HCT116 (cell line): ENCODE results near the gene C11orf68.
A peak's percentile ranks its signal among the peaks of the same experiment; 100 is the strongest.

Source experiments
- CEBPB ChIP-seq: IDR thresholded peaks from 2 replicates; pipeline ENCODE4 v1.6.1; 2012; ENCODE audit warnings: low read depth
- EZH2 ChIP-seq: fragments of 200-600 bp; sonication (generic); IDR thresholded peaks from 2 replicates; pipeline ENCODE4 v1.6.1; 2017; ENCODE audit warnings: antibody characterized with exemption, mixed run types
- POLR2A ChIP-seq: IDR thresholded peaks from 2 replicates; pipeline ENCODE4 v1.7.0; 2011; ENCODE audit warnings: borderline replicate concordance; ENCODE audit not compliant: insufficient read depth, insufficient read length; ENCODE audit errors: extremely low read depth
- POLR2AphosphoS5 ChIP-seq: IDR thresholded peaks from 2 replicates; pipeline ENCODE4 v1.6.1; 2011; ENCODE audit warnings: mild to moderate bottlenecking, low read depth, low read length, moderate library complexity
- SP1 ChIP-seq: IDR thresholded peaks from 2 replicates; pipeline ENCODE4 v1.6.1; 2012; ENCODE audit warnings: low read depth
- YY1 ChIP-seq: IDR thresholded peaks from 2 replicates; pipeline ENCODE4 v1.6.1; 2011; ENCODE audit warnings: low read length, low read depth, moderate library complexity, mild to moderate bottlenecking; ENCODE audit not compliant: insufficient replicate concordance; ENCODE audit errors: extremely low read depth
- TF ChIP-seq, protein P1 (sequence below): IDR thresholded peaks from 2 replicates; pipeline ENCODE4 v1.6.1; 2011; ENCODE audit warnings: mild to moderate bottlenecking, low read length, moderate library complexity; ENCODE audit not compliant: insufficient replicate concordance; ENCODE audit errors: extremely low read depth
- TF ChIP-seq, protein P2 (sequence below), 3 experiments: fragments of 200-600 bp in 1 of 3; sonication (generic) in 1 of 3; IDR thresholded peaks in 2 of 3; conservative IDR thresholded peaks in 1 of 3; 2 replicates each; pipeline ENCODE4 v1.5.1; 2012 to 2017; ENCODE audit warnings: low read depth in 2 of 3, low read length in 2 of 3, antibody characterized with exemption in 1 of 3, borderline replicate concordance in 1 of 3, control low read depth in 1 of 3, mild to moderate bottlenecking in 1 of 3, mixed read lengths in 1 of 3, mixed run types in 1 of 3, moderate library complexity in 1 of 3; ENCODE audit not compliant: insufficient read depth in 1 of 3
- TF ChIP-seq, protein P3 (sequence below): IDR thresholded peaks from 2 replicates; pipeline ENCODE4 v1.6.1; 2012
- TF ChIP-seq, protein P4 (sequence below): IDR thresholded peaks from 2 replicates; pipeline ENCODE4 v1.6.1; 2012; ENCODE audit warnings: low read depth

DNA sequence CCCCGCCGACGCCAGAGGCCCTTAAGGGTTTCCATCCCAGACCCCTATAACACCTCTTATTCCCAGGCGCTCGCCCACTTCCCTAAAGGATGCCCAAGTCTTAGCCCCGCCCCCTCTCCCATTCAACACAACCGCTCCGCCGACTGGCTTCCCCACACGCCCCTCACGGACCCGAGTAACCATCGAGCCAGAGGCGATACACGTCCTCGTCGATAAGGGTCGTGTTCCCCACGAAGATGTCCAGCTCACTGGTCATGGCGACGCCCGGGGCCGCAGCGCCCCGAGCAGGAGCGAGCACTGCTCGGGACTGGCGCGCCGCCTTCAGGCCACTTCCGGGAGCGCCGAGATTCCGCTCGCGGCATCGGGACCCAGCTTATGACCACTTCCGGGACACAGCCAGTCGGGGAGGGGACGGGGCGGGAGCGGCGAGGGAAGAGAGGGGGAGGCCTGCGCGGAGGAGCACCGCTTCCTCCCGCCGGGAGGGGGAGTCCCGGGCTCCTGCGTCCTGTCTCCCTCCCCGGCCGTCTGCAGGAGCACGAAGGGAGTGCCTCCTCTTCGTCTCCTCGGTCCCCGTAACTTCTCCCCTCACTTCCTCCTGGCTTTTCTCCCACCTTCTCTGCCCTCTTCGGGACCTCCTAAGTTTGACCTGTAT is 30.6 kb downstream of the C11orf68 start, which contains the start of gene FIBP:
- TF ChIP-seq POLR2AphosphoS5 (peak; percentile 93), EZH2 (no peak), CEBPB (no peak), YY1 (peak; percentile 66), POLR2A (peak; percentile 63), SP1 (no peak)
- TF ChIP-seq, protein P1, sequence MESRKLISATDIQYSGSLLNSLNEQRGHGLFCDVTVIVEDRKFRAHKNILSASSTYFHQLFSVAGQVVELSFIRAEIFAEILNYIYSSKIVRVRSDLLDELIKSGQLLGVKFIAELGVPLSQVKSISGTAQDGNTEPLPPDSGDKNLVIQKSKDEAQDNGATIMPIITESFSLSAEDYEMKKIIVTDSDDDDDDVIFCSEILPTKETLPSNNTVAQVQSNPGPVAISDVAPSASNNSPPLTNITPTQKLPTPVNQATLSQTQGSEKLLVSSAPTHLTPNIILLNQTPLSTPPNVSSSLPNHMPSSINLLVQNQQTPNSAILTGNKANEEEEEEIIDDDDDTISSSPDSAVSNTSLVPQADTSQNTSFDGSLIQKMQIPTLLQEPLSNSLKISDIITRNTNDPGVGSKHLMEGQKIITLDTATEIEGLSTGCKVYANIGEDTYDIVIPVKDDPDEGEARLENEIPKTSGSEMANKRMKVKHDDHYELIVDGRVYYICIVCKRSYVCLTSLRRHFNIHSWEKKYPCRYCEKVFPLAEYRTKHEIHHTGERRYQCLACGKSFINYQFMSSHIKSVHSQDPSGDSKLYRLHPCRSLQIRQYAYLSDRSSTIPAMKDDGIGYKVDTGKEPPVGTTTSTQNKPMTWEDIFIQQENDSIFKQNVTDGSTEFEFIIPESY = peak; percentile 49
- TF ChIP-seq, protein P2, sequence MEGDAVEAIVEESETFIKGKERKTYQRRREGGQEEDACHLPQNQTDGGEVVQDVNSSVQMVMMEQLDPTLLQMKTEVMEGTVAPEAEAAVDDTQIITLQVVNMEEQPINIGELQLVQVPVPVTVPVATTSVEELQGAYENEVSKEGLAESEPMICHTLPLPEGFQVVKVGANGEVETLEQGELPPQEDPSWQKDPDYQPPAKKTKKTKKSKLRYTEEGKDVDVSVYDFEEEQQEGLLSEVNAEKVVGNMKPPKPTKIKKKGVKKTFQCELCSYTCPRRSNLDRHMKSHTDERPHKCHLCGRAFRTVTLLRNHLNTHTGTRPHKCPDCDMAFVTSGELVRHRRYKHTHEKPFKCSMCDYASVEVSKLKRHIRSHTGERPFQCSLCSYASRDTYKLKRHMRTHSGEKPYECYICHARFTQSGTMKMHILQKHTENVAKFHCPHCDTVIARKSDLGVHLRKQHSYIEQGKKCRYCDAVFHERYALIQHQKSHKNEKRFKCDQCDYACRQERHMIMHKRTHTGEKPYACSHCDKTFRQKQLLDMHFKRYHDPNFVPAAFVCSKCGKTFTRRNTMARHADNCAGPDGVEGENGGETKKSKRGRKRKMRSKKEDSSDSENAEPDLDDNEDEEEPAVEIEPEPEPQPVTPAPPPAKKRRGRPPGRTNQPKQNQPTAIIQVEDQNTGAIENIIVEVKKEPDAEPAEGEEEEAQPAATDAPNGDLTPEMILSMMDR (IDR thresholded peaks at IDR 0.05 in 2 of 3, conservative IDR thresholded peaks at IDR 0.05 in 1 of 3; ENCODE audit: borderline replicate concordance in 1 of 3, insufficient read depth in 1 of 3, low read depth in 2 of 3, low read length in 2 of 3) = peak in 2 of 3 experiments; percentile 68 to 78; a peak in 4 of 6 replicates
- TF ChIP-seq, protein P3, sequence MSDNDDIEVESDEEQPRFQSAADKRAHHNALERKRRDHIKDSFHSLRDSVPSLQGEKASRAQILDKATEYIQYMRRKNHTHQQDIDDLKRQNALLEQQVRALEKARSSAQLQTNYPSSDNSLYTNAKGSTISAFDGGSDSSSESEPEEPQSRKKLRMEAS = no peak
- TF ChIP-seq, protein P4, sequence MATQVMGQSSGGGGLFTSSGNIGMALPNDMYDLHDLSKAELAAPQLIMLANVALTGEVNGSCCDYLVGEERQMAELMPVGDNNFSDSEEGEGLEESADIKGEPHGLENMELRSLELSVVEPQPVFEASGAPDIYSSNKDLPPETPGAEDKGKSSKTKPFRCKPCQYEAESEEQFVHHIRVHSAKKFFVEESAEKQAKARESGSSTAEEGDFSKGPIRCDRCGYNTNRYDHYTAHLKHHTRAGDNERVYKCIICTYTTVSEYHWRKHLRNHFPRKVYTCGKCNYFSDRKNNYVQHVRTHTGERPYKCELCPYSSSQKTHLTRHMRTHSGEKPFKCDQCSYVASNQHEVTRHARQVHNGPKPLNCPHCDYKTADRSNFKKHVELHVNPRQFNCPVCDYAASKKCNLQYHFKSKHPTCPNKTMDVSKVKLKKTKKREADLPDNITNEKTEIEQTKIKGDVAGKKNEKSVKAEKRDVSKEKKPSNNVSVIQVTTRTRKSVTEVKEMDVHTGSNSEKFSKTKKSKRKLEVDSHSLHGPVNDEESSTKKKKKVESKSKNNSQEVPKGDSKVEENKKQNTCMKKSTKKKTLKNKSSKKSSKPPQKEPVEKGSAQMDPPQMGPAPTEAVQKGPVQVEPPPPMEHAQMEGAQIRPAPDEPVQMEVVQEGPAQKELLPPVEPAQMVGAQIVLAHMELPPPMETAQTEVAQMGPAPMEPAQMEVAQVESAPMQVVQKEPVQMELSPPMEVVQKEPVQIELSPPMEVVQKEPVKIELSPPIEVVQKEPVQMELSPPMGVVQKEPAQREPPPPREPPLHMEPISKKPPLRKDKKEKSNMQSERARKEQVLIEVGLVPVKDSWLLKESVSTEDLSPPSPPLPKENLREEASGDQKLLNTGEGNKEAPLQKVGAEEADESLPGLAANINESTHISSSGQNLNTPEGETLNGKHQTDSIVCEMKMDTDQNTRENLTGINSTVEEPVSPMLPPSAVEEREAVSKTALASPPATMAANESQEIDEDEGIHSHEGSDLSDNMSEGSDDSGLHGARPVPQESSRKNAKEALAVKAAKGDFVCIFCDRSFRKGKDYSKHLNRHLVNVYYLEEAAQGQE = no peak
